Hepatic stellate cell (primary cell): ENCODE measurements around the gene CYP26A1.
"Not testable (repeated sequence)": the region's sequence is repeated elsewhere in the genome, so short reads cannot be mapped to it uniquely, and the experiment has no call there.

Experiments
- DNase-seq: peaks from one replicate; pipeline ENCODE4 v3.0.0; 2011; ENCODE audit warnings: low spot score

Gene CYP26A1

DNA sequence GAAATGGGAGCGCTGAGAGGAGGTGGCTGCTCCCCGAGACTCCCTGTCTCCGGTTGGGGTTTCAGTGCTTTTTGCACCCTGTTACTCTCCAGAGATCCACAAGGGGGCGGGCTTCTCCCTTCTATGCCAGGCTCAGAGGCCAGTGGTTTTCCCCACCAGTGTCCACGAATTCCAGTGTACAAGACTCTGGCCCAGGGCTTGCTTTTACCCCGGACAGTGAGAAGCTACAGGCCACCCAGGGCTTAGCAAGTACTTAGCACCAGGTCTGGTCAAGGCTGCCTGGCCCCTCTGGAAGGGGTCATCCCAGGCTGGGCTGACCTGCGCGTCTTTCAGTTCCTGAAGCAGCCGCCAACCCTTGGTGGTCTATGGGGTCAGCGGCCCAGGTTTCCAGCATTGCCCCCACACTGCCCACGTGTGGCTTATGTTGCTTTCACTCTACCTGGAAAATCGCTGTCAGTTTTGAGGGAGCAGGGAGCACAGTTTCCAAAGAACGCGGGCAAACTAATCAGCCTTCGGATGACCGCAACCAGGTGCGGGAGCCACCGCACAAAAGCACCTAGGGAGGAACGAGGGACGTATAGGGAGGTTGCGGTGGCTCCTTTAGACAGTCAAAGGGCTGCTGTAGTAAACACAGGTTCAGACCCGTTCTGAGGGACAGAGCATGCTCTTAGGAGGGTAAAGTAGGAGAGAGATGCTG is 6.8 kb downstream of the CYP26A1 start:
- DNase-seq: peak; percentile 89

- no peak for DNase-seq
Observed at GRCh38 chr10:93081318-93081717, 7.6 kb downstream of the CYP26A1 start.

DNA sequence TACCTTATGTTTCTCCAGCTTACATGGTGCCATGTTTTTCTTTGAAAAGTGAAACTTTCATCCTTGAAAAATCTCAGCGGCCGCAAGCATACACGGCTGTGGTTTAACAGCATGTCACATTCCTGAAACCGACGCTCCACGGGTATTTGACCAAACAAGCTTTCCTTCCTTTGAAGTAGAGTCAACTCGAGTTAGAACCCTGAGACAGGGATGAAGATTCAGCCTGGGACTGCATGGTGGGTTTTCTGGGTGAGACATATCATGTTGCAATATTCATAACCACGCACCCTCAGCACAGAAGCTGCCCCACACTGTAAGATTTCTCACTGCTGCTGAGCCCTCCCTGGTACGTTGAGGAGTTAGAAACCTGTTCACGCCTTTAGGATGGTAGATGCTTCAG is 8.1 kb downstream of the CYP26A1 start:
- no peak for DNase-seq

GRCh38 chr10:93083743-93084539 is 10.2 kb downstream of the CYP26A1 start:
- DNase-seq: no peak

GRCh38 chr10:93085272-93085859 is 11.7 kb downstream of the CYP26A1 start:
- DNase-seq: no peak

GRCh38 chr10:93086289-93086688 is 12.6 kb downstream of the CYP26A1 start:
- no peak for DNase-seq

DNA sequence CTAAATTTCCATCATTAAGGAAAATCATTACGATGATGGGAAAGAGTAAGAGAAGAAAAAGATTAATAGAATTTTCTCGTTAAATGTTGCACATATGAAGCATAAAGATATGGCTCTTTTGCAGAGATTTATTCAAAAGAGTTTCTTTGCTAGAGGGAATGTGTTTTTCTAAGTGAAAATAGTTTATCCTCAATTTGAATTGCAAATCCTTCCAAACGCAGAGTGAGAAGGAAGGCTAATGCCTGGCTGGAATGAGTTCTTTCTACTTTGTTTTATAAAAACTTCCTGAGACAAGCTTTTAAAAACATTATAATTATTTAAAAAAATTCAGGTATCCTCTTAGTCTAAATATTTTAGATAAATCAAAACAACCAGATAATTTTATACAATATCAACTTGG is 14.2 kb downstream of the CYP26A1 start:
- DNase-seq: no peak

DNA sequence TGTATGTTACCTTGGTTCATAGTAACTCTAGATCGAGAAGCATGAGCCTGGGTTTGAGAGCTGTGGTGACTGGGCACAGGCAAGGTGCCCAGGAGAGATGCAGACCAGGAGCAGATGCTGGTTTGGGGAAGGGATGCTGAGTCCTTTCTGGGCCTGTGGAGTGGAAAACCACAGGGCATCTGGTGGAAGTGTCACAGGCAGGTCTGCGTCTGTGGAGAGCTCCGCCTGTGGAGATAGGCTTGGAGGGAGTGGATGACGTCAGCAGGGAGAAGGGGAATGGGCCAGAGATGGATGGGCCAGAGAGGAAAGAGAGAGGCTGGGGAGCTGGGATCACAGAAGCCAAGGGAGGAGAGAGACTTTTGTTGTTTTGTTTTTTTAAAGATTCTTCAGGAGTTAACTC is 14.8 kb downstream of the CYP26A1 start:
- DNase-seq: no peak

DNA sequence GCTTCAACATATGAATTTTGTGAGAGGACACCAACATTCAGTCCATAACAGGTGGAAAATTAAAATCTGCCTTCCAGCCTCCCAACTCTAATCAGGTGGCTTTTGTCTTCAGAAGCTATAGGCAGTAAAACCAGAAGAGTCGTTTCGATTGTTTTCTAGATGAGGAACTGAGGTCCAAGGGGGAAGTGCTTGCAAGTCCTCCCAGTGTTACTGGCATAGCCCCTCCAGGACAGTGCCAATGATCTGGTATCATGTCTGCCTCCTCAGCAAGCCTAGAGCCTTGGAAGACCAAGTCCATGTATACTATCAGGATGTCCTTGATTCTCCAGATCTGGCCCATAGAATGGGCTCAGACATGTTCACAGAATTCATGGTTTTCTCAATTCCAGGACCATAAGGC is 16.9 kb downstream of the CYP26A1 start:
- DNase-seq: no peak

DNA sequence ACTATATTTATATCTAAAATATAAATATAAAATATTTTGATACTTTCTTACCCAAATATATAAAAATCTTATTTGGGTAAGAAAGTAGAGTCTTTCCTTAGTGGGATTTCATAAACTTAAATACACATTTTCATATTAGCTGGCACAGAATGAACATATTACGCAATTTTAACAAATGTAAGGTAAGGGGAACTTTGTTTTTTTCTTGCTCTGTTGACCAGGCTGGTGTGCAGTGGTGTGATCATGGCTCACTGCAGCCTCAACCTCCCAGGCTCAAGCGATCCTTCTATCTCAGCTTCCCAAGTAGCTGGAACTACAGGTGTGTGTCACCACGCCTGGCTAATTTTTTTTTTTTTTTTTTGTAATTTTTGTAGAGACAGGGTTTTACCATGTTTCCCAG is 18.3 kb downstream of the CYP26A1 start:
- no peak for DNase-seq

DNA sequence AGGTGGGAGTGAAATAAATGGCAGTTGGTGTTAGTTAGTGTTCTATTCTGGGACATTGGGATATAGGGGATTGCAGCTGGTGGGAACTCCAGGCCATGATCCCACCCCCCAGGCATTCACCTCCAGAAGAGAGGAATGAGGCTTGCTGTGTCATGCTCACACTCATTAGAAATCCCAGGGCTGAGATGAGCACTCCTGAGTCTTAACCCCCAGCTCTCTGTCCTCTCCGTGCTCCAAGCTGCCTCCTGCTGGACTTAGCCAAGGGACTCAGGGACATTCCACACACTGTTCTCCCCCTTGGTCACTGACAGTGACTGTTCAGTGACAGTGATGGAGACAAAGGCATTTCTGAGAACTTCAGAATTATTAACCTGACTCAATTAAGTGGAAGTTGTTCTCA is 21.5 kb downstream of the CYP26A1 start:
- DNase-seq: no peak

- DNase-seq: no peak
Observed at GRCh38 chr10:93096901-93097300, 23.2 kb downstream of the CYP26A1 start.

GRCh38 chr10:93097386-93097785 is 23.7 kb downstream of the CYP26A1 start:
- DNase-seq: no peak

DNA sequence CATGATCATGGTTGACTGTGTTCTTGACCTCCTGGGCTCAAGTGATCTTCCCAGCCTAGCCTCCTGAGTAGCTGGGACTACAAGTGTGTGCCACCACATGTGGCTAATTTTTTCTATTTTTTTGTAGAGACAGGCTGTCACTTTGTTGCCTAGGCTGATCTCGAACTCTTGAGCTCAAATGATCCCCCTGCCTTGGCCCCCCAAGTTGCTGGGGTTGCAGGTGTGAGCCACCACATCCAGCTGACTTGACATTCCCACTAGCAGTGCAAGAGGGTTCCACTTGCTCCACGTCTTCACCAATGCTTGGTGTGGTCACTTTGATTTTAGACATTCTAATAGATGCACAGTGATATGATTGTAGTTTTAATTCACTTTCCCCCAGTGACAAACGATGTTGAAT is 25.1 kb downstream of the CYP26A1 start:
- DNase-seq: no peak

DNA sequence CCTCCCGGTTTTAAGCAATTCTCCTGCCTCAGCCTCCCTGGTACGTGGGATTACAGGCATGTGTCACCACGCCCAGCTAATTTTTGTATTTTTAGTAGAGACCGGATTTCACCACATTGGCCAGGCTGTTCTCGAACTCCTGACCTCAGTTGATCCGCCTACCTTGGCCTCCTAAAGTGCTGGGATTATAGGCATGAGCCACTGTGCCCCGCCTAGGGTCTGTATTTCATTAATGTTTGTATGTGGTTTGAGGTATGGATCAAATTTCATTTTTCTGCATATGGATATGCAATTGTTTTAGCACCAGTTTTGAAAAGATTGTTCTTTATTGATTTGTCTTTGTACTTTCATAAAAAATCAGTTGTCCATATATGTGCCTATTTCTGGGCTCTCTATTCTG is 26.0 kb downstream of the CYP26A1 start:
- DNase-seq: no peak

GRCh38 chr10:93101148-93101547 is 27.5 kb downstream of the CYP26A1 start:
- not testable (repeated sequence) for DNase-seq

GRCh38 chr10:93103953-93104352 is 30.3 kb downstream of the CYP26A1 start:
- no peak for DNase-seq

- no peak for DNase-seq
Observed at GRCh38 chr10:93106631-93107072, 33.0 kb downstream of the CYP26A1 start.

DNA sequence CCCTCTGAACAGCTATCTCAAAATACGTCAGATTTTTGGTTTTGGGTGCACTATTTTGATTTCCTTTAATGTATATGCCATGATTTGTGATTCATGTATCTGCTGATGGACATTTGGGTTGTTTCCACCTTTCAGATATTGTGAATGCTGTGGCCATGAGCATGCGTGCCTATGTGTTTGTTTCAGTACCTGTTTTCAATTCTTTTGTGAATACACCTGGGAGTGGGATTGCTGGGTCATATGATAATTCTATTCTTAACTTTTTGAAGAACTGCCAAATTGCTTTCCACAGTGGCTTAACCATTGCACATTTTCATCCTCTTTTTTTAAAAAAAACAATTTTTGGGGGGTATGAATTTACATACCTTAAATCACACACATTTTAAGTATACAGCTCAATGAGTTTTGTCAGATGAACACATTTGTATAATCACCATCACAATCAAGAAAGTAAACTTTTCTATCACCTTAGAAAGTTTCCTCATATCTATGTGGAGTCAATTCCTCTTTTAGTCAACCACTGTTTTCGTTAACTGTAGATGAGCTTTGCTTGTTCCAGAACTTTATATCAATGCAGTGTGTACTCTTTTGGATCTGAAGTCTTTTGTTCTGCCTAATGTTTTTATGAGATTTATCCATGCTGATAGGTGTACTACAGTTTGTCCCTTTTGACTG is 36.9 kb downstream of the CYP26A1 start:
- DNase-seq: no peak

DNA sequence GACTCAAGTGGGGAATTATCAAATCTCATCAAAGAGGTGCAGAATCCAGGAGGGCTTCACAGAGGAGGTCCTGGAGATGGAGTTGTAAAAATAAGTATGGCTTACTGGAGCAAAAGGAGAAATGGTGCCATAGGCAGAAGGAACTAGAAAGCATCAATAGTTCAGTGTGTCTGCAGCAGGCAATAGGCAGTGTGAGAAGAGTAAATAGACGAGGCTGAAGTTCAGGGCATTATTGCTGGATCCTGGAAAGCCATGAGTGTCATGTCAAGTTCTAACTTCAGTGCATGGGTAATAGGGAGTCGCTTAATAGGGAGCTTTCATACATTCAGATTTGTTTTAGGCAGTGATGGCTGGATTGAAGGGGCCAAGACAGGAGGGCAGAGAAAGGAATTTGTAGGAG is 39.3 kb downstream of the CYP26A1 start:
- no peak for DNase-seq

- DNase-seq: no peak
Observed at GRCh38 chr10:93115661-93116383, 42.1 kb downstream of the CYP26A1 start.

- DNase-seq: no peak
Observed at GRCh38 chr10:93121311-93121710, 47.6 kb downstream of the CYP26A1 start.
